Nephron progenitor cell (in vitro differentiated cells): ENCODE data around the gene PQBP1.

Experiments
- DNase-seq: peaks from one replicate; pipeline ENCODE4 v3.0.0; 2021
- H3K27ac Mint-ChIP-seq: 2 replicates; pipeline ENCODE4 v1.8.0; 2021; ENCODE audit warnings: mild to moderate bottlenecking, moderate library complexity, mixed read lengths
- H3K27me3 Mint-ChIP-seq: 2 replicates; pipeline ENCODE4 v1.8.0; 2021; ENCODE audit warnings: mild to moderate bottlenecking, low read depth, mixed read lengths; ENCODE audit not compliant: poor library complexity
- H3K36me3 Mint-ChIP-seq: 2 replicates; pipeline ENCODE4 v1.8.0; 2021; ENCODE audit warnings: low read depth, mixed read lengths
- H3K4me1 Mint-ChIP-seq: 2 replicates; pipeline ENCODE4 v1.8.0; 2021; ENCODE audit warnings: mixed read lengths
- H3K4me3 Mint-ChIP-seq: 2 replicates; pipeline ENCODE4 v1.8.0; 2021; ENCODE audit warnings: mild to moderate bottlenecking, moderate library complexity, mixed read lengths
- H3K9me3 Mint-ChIP-seq: 2 replicates; pipeline ENCODE4 v1.8.0; 2021; ENCODE audit warnings: mild to moderate bottlenecking, moderate library complexity, mixed read lengths
- TF ChIP-seq, protein P1 (sequence below): fragments of 200-600 bp; sonication (generic); IDR thresholded peaks from 2 replicates; pipeline ENCODE4 v1.5.0; 2021; ENCODE audit warnings: antibody characterized with exemption

PQBP1 gene

DNA sequence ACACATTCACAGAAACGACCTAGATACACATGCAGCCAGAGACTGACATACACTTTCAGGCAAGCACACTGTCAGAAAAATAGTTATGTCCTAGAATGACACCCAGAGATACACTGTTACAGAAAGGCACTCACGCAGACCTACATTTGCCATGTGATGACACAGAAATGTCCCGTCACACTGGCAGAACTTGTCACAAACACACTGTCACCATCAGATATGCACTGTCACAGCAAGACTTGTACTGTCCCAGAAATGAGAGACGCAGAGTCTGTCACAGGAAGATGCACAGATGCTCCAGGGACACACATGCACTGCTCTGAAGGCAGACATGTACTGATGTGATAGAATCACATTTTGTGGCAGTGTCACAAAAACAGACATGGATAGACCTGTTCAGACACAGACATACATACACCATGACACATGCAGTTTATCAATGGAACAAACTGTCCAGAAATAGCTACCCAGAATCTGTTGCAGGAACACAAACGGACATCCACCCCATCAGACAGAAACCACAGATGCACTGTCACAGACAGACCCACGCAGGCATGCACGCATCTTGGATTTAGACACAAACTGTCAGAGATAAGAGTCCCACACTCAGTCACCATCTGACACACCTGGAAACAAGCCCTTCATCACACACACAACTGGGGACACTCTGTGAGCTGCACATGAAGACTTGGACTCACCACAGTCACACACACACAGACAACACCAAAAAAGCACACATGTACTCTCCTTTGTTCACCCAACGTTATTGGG, 22.4 kb downstream of the PQBP1 start:
- peaks cover 33% of the 10 kb centered on the region for H3K4me1 Mint-ChIP-seq
- peak overlapping the region; percentile 91 for H3K4me3 Mint-ChIP-seq
- peaks cover 5% of the 10 kb centered on the region for H3K27me3 Mint-ChIP-seq
- no peak overlapping the region for H3K27ac Mint-ChIP-seq
- H3K36me3 Mint-ChIP-seq = peaks cover 10% of the 10 kb centered on the region
- TF ChIP-seq, protein P1, sequence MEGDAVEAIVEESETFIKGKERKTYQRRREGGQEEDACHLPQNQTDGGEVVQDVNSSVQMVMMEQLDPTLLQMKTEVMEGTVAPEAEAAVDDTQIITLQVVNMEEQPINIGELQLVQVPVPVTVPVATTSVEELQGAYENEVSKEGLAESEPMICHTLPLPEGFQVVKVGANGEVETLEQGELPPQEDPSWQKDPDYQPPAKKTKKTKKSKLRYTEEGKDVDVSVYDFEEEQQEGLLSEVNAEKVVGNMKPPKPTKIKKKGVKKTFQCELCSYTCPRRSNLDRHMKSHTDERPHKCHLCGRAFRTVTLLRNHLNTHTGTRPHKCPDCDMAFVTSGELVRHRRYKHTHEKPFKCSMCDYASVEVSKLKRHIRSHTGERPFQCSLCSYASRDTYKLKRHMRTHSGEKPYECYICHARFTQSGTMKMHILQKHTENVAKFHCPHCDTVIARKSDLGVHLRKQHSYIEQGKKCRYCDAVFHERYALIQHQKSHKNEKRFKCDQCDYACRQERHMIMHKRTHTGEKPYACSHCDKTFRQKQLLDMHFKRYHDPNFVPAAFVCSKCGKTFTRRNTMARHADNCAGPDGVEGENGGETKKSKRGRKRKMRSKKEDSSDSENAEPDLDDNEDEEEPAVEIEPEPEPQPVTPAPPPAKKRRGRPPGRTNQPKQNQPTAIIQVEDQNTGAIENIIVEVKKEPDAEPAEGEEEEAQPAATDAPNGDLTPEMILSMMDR = no peak
- H3K9me3 Mint-ChIP-seq = peaks cover 38% of the 10 kb centered on the region
- no peak for DNase-seq

DNA sequence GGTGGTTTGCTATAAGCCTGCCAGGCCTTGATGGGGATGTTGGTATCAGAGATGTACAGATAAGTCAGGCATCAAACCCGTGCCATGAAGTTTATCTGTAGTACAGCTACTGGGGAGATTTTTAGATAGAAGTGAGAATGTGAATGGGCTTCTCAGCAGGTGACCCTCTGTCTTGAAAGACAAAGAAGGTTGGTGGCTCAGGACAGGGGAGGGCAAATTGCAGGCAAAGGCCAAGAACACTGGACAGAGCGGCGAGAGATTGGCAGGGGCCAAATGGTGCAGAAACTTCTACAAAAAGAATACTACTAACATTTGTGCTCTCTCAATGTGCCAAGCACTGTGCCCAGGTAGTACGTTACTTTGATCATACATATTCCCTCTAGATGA, 23.0 kb downstream of the PQBP1 start:
- TF ChIP-seq, protein P1 = no peak
- peaks cover 5% of the 10 kb centered on the region for H3K27me3 Mint-ChIP-seq
- H3K4me1 Mint-ChIP-seq = peaks cover 33% of the 10 kb centered on the region
- H3K27ac Mint-ChIP-seq = no peak overlapping the region
- peaks cover 16% of the 10 kb centered on the region for H3K36me3 Mint-ChIP-seq
- DNase-seq = no peak
- peak overlapping the region; percentile 31 for H3K4me3 Mint-ChIP-seq
- peaks cover 44% of the 10 kb centered on the region for H3K9me3 Mint-ChIP-seq

DNA sequence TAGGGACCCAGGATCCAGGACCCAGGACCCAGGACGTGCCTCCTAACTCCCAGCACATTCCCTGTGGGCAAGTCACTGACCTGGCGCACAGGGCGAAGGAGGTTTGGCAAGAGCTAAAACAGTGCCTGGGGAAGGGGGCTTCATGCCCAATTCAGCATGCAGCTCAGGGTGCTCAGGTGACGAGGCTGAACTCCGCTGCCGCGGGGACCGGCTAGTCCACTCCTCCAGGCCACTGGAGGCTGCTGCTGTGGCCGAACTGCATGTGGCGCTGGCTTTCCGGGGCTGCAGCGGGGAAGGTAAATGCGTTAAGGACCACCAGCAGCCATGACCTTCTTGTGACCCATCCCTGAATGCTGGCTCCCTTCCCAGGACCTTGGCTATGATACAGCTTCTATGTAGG, 26.0 kb downstream of the PQBP1 start:
- peaks cover 36% of the 10 kb centered on the region for H3K36me3 Mint-ChIP-seq
- H3K4me1 Mint-ChIP-seq = peaks cover 23% of the 10 kb centered on the region
- TF ChIP-seq, protein P1 = no peak
- DNase-seq = no peak
- H3K27me3 Mint-ChIP-seq = peaks cover 3% of the 10 kb centered on the region
- H3K27ac Mint-ChIP-seq = no peak overlapping the region
- H3K9me3 Mint-ChIP-seq = peaks cover 38% of the 10 kb centered on the region
- H3K4me3 Mint-ChIP-seq = no peak overlapping the region

DNA sequence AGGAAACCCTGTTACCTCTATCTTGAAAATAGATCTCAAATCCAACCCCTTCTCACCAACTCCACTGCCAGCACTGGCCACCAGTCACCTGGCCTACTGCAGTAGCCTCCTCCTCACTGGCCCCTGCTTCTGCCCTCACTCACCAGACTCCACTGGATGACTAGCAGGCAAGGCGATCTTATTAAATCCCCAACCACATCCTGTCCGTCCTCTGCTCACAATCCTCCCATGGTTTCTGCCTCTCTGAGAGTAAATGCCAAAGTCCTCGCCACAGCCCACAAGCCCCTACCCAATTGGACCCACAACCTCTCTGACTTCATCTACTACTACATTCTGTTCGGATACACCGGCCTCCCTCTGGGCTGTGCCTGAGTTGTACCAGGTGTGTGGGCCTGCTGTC, 26.5 kb downstream of the PQBP1 start:
- no peak for DNase-seq
- TF ChIP-seq, protein P1 = no peak
- no peak overlapping the region for H3K27ac Mint-ChIP-seq
- peaks cover 37% of the 10 kb centered on the region for H3K36me3 Mint-ChIP-seq
- peaks cover 22% of the 10 kb centered on the region for H3K4me1 Mint-ChIP-seq
- no peak overlapping the region for H3K4me3 Mint-ChIP-seq
- H3K9me3 Mint-ChIP-seq = peaks cover 38% of the 10 kb centered on the region
- H3K27me3 Mint-ChIP-seq = peaks cover 3% of the 10 kb centered on the region

DNA sequence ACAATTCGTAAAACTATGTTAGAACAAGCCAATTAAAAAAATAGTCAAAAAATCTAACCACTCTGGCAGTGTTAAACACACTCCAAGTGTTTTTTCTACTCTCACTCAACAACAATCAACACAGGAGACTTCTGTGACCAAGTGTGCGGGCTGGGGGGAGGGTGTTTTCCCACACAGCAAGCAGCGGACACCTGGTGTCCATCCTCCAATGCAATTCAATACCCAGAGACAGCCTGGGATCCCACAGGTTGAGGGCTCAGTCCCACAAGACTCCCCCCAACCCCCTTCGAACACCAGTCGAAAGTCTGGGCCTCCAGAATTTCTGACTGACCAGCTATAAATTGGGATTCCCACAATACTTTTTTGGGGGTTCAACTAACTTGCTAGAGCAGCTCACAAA, 29.4 kb downstream of the PQBP1 start:
- no peaks in the 10 kb centered on the region for H3K27me3 Mint-ChIP-seq

More for the DNA sequence above, 29.4 kb downstream of the PQBP1 start:
- TF ChIP-seq, protein P1 = no peak
- no peak overlapping the region for H3K27ac Mint-ChIP-seq
- H3K4me1 Mint-ChIP-seq = peaks cover 7% of the 10 kb centered on the region
- no peak for DNase-seq
- peaks cover 52% of the 10 kb centered on the region for H3K36me3 Mint-ChIP-seq
- peaks cover 33% of the 10 kb centered on the region for H3K9me3 Mint-ChIP-seq
- H3K4me3 Mint-ChIP-seq = no peak overlapping the region
